Spinal cord (tissue), 10 donors: ENCODE measurements around the gene SULT1C4. TPM values are rescaled to one million over a fixed set of nuclear protein-coding genes. Genes with fewer than 3 reads are reported as not detected.

Experiments used
- DNase-seq, 6 donors: peaks; one replicate each; pipeline versions ENCODE4 v3.0.0 to v3.0.0-alpha.2; 2013 to 2015; ENCODE audit warnings: low spot score in 6 of 6, low read depth in 4 of 6
- H3K27ac ChIP-seq: one replicate; pipeline ENCODE4 v1.5.1; 2013; ENCODE audit warnings: low read depth, low read length, control low read depth
- H3K27me3 ChIP-seq: one replicate; pipeline ENCODE4 v1.6.1; 2013; ENCODE audit warnings: low read length; ENCODE audit not compliant: control insufficient read depth, insufficient read depth
- H3K36me3 ChIP-seq: one replicate; pipeline ENCODE4 v1.6.1; 2013; ENCODE audit warnings: low read length; ENCODE audit not compliant: control insufficient read depth, insufficient read depth
- H3K4me1 ChIP-seq: one replicate; pipeline ENCODE4 v1.6.1; 2013; ENCODE audit warnings: low read length; ENCODE audit not compliant: control insufficient read depth, insufficient read depth
- H3K4me3 ChIP-seq: one replicate; pipeline ENCODE4 v1.5.1; 2013; ENCODE audit warnings: low read depth, low read length, control low read depth
- H3K9me3 ChIP-seq: one replicate; pipeline ENCODE4 v1.6.1; 2013; ENCODE audit warnings: low read length; ENCODE audit not compliant: control insufficient read depth, insufficient read depth
- WGBS: methylation state at CpG from one replicate; pipeline ENCODE4 v1.1.5; 2013; ENCODE audit warnings: missing lambda C conversion rate; ENCODE audit not compliant: insufficient coverage; 5-methylcytosine and 5-hydroxymethylcytosine counted together
- polyA plus RNA-seq, 2 donors: library from polyadenylated mRNA; unstranded; fragments of 120-200 nt; gene quantifications; one replicate each; pipeline ENCODE4 v1.2.1, GENCODE V29; 2013; ENCODE audit not compliant: insufficient read length in 2 of 2
- total RNA-seq, 2 donors: library from RNA; depleted of rRNA in 1 of 2; stranded (reverse); fragments of 120-200 nt in 1 of 2; fragments of >200 nt in 1 of 2; gene quantifications; one replicate each; pipeline versions ENCODE4 v1.2.3 to v1.2.4, GENCODE V29; 2013 to 2014
- donor health status: healthy.

The SULT1C4 gene
- total and polyA plus RNA-seq, 4 donors, result 35.1 to 36.7 (median 36.3) TPM

DNA sequence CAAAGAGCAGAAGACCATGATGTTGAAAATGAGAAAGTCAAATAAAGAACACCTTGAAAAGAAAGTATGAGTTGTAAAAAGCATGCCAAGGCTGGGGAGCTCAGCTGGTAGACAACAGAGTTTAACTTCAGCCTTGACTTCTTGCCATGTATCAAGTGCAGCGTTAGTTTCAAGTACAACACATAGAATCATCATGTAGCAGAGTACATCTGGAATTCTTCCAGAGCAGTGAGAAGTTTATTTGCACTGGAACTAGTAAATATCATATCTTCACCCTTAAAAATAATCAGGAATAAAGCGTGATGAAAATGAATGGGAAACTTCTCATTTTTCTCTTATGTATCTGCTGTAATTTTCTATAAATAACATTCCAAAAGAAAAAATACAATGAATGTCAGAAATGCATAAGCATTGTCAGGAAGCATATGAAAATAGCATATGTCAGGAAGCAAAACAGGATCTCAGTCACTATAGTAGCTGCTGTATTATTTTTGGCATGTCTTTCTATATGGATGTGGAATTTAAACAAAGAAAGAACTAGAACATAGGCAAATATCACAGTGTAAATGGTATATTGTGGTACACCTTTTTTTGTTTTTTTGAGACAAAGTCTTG is 10.1 kb upstream of the SULT1C4 start:
- Histone ChIP-seq H3K4me1 (no peaks in the 10 kb centered on the region), H3K36me3 (no peaks in the 10 kb centered on the region), H3K9me3 (no peaks in the 10 kb centered on the region), H3K27me3 (no peaks in the 10 kb centered on the region), H3K27ac (peak overlapping the region; percentile 13), H3K4me3 (no peak overlapping the region)
- no peak for DNase-seq
- WGBS, result no CpG with 5 or more reads among the region's 2 CpGs

DNA sequence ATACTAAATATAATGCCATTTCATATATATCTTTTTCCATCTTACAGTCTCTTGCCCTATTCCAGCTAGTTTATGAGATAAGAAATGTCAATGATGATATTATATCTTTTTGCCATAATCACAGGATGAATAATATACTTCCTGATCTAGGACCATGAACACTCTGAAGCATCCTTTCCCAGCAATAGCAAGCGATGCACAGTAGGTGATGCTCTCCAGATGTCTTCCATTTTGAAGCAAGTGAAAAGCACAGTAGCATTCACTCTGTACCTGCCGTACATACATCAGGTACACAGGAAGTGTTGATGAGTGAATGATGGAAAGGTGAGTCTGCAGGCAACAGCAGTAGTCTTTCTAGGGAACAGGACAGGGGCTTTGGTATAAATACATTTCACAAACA is 8.6 kb upstream of the SULT1C4 start:
- H3K27ac ChIP-seq, result no peak overlapping the region
- no peak for DNase-seq
- no peak overlapping the region for H3K4me3 ChIP-seq
- H3K9me3 ChIP-seq, result no peaks in the 10 kb centered on the region
- 100% methylated on average over 1 of the region's 2 CpGs for WGBS
- H3K27me3 ChIP-seq, result no peaks in the 10 kb centered on the region
- no peaks in the 10 kb centered on the region for H3K36me3 ChIP-seq
- H3K4me1 ChIP-seq, result no peaks in the 10 kb centered on the region

DNA sequence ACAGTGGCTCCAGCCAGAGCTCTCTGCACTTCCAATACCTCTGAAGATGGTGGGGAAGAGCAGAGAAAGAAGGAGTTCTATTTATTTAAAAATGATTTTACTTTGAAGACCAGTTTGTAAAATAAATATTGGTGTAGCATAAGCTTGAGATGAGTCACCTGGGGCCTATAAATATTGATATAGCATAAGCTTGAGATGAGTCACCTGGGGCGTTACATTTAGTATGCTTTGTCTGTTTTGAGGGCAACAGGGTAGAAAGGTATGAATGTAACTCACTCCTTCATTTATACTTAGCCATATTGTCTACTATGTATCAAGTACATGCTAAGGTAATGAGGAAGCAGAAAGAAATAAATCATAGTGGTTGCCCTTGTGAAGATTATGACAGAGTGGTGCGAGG is 7.7 kb upstream of the SULT1C4 start:
- no peak for DNase-seq
- H3K4me1 ChIP-seq, result no peaks in the 10 kb centered on the region
- no peaks in the 10 kb centered on the region for H3K36me3 ChIP-seq
- no peak overlapping the region for H3K4me3 ChIP-seq
- H3K27me3 ChIP-seq, result no peaks in the 10 kb centered on the region
- WGBS, result no CpG with 5 or more reads among the region's 2 CpGs
- H3K27ac ChIP-seq, result no peak overlapping the region
- H3K9me3 ChIP-seq, result no peaks in the 10 kb centered on the region

DNA sequence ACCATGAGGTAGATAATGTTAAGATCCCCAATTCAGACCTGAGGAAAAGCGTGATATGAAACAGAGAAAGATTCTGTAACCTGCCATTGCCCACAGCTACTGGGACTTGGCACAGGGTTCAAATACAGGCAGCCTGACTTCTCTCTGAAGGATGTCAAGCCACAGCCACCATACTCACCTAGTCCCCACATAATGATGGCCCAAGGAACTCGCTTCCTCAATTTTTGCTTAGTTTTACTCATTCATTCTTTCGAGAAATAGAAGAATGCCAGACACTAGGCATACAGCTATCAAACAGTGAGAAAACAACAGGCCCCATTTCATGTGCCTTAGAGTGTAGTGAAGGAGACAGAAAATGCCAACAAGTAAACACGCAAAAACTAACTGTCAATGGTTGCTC is 980 bp upstream of the SULT1C4 start:
- 100% methylated on average over 3 of the region's 4 CpGs for WGBS
- Histone ChIP-seq H3K36me3 (no peaks in the 10 kb centered on the region), H3K4me3 (no peak overlapping the region)

DNA sequence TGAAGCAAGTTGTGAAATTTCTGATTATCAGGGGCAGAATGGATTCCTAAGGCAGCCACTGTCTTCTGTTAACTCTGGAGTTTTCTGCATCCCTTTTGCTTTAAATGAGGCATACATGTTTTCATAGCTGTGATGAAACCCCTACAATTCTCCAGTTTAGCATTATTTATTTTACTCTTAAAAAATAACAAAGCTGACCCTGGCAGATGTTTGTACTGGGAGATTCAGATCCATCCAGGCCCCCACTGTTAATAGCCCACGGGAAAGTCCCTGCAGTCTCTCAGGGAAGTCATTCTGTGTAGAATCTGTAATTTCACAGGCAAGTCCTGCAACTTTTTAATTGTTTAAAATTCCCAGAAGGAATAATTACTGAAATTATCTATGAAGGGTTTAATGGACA is 353 bp upstream of the SULT1C4 start:
- WGBS, result 0% methylated on average over 1 of the region's 1 CpG
- no peaks in the 10 kb centered on the region for H3K27me3 ChIP-seq
- DNase-seq, result peak in 1 of 6 donors; percentile 7
- no peaks in the 10 kb centered on the region for H3K36me3 ChIP-seq
- H3K4me1 ChIP-seq, result peaks cover 8% of the 10 kb centered on the region
- H3K27ac ChIP-seq, result peak overlapping the region; percentile 92
- H3K4me3 ChIP-seq, result peak overlapping the region; percentile 58
- H3K9me3 ChIP-seq, result no peaks in the 10 kb centered on the region

More for the DNA sequence above, 980 bp upstream of the SULT1C4 start:
- H3K9me3 ChIP-seq, result no peaks in the 10 kb centered on the region
- peak overlapping the region; percentile 92 for H3K27ac ChIP-seq
- peaks cover 8% of the 10 kb centered on the region for H3K4me1 ChIP-seq
- DNase-seq, result no peak
- no peaks in the 10 kb centered on the region for H3K27me3 ChIP-seq

DNA sequence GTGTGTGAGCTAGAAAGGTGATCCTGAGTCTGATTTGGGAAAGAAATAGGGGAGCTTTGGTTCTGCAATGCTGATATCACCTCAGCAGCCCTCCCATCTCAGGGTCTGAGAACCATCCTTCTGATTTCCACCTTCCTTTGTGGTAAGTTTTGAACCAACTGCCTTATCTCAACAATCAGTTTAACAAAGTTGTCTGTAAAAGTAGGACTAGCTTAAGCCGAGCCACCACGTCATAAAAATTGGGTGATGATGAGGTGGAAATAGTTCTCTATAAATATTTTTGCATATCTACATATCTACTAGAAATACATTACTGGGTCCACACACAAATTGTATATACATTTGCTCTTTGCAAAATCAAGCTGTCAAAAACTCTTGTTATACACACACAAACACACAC is 1.1 kb downstream of the SULT1C4 start:
- Histone ChIP-seq H3K4me1 (peaks cover 8% of the 10 kb centered on the region), H3K27me3 (no peaks in the 10 kb centered on the region), H3K36me3 (no peaks in the 10 kb centered on the region), H3K4me3 (peak overlapping the region; percentile 58), H3K9me3 (no peaks in the 10 kb centered on the region), H3K27ac (peak overlapping the region; percentile 92)
- no CpG with 5 or more reads among the region's 2 CpGs for WGBS
- DNase-seq, result no peak

DNA sequence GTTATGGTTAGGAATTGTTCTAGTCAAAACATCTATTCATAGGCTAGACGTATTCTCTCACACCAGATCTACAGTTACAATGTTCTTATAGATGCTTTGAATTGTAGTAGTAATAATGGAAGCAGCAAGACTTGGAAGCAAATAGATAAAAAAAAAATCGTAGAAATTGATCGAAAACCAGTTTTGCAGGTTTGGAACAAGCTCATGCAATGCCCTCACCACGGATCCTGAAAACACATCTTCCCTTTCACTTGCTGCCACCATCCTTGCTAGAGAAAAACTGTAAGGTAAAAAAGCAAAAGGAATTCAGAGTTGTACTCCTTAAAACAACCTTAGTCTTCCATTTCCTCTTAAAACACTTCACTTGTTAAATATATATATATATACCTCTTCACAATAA is 4.4 kb downstream of the SULT1C4 start:
- Histone ChIP-seq H3K9me3 (no peaks in the 10 kb centered on the region), H3K27me3 (no peaks in the 10 kb centered on the region), H3K4me1 (peaks cover 5% of the 10 kb centered on the region), H3K4me3 (no peak overlapping the region), H3K27ac (no peak overlapping the region), H3K36me3 (no peaks in the 10 kb centered on the region)
- no CpG with 5 or more reads among the region's 4 CpGs for WGBS
- no peak for DNase-seq

DNA sequence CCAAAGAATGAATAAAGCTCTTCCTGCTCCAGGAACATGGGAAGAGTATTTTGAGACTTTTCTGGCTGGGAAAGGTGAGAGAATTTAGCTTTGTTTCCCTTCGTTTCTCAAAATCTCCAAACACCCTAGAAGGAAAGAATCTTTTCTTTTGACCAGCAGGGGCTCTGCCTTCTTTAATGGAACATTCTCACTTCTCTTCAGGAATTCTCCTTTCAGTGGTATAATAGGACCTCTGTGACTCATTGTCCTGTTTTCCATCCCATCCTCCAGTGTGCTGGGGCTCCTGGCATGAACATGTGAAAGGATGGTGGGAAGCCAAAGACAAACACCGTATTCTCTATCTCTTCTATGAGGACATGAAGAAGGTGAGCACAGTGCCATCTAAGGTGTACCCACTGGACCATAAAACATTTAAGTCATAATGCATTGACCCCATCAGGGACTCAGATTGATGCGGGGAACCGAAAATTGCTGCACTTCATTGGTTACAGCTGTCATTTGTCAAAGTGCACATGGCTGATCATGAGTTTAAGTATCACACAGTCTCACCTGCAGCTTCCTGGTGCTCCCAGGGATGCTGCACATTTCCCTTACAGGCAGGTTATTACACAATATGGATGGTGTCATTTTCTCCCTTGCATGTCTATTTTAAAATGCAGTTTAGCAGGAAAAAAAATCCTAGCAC is 5.5 kb downstream of the SULT1C4 start:
- peaks cover 2% of the 10 kb centered on the region for H3K36me3 ChIP-seq
- 90% methylated on average over 2 of the region's 4 CpGs for WGBS
- H3K4me3 ChIP-seq, result no peak overlapping the region
- H3K27me3 ChIP-seq, result no peaks in the 10 kb centered on the region
- H3K27ac ChIP-seq, result no peak overlapping the region
- H3K4me1 ChIP-seq, result no peaks in the 10 kb centered on the region
- DNase-seq, result no peak
- H3K9me3 ChIP-seq, result no peaks in the 10 kb centered on the region

DNA sequence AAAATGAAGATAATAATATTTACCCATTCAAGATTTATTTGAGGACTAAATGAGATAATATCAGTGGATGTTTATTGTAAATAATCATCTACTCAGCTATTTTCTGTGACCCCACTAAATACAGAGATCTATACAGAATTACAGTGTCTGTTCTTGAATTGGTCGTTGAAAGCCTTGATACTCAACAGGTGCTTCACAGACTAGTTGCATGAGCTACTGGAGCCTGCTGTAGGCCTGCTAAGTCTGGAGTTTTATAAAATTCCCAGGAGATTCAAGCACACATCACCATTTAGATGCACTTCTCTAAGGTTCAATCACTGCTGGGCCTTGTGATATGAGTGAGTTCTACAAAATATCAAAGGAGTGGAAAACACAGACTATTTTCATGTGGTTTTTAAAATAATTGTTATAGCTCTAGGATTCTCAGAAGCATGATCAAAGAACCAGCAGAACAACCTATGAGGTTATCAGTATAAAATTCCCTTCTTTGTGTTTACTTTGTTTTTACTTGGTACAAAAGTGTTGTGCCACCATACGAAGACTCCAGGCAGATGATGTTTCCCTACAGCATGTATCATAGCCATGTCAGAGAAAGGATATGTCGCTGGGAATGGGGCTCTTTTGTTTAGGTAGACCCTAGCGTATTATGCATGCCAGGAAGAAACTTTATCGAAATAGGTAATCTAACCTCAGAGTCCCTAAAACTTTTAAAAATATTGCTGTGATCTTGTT is 7.1 kb downstream of the SULT1C4 start:
- no peak overlapping the region for H3K27ac ChIP-seq
- H3K27me3 ChIP-seq, result no peaks in the 10 kb centered on the region
- no peaks in the 10 kb centered on the region for H3K9me3 ChIP-seq
- H3K36me3 ChIP-seq, result peaks cover 6% of the 10 kb centered on the region
- H3K4me3 ChIP-seq, result no peak overlapping the region
- DNase-seq, result no peak
- no peaks in the 10 kb centered on the region for H3K4me1 ChIP-seq
- WGBS, result no CpG with 5 or more reads among the region's 5 CpGs
